OCI-LY1 (cell line): ENCODE results near the gene ATP9B.

ENCODE experiments used
- H2AFZ ChIP-seq: fragments of 200-600 bp; sonication (generic), shearing (Covaris generic); 2 replicates; pipeline ENCODE4 v1.6.0; 2014; ENCODE audit warnings: antibody characterized with exemption, mild to moderate bottlenecking, low read length
- H3F3A ChIP-seq: fragments of 200-600 bp; sonication (generic), shearing (Covaris generic); 2 replicates; pipeline ENCODE4 v1.6.0; 2014; ENCODE audit warnings: mild to moderate bottlenecking, antibody characterized with exemption, low read length, moderate library complexity; ENCODE audit not compliant: insufficient read depth
- H3K27ac ChIP-seq: fragments of 200-600 bp; sonication (generic); 2 replicates; pipeline ENCODE4 v1.5.1; 2014; ENCODE audit warnings: low read length, mixed run types, mild to moderate bottlenecking, low read depth; ENCODE audit not compliant: poor library complexity, severe bottlenecking
- H3K27me3 ChIP-seq: fragments of 200-600 bp; sonication (generic); 2 replicates; pipeline ENCODE4 v1.6.0; 2014; ENCODE audit warnings: antibody characterized with exemption, mild to moderate bottlenecking, low read length, moderate library complexity; ENCODE audit not compliant: insufficient read depth
- H3K36me3 ChIP-seq: fragments of 200-600 bp; sonication (generic); 2 replicates; pipeline ENCODE4 v1.6.1; 2014; ENCODE audit warnings: mild to moderate bottlenecking, antibody characterized with exemption, low read length, moderate library complexity, mixed read lengths; ENCODE audit not compliant: insufficient read depth
- H3K4me1 ChIP-seq: fragments of 200-600 bp; sonication (generic); 2 replicates; pipeline ENCODE4 v1.5.1; 2014; ENCODE audit warnings: mild to moderate bottlenecking, low read length, moderate library complexity; ENCODE audit not compliant: insufficient read depth, severe bottlenecking
- H3K4me2 ChIP-seq: fragments of 200-600 bp; sonication (generic), shearing (Covaris generic); 2 replicates; pipeline ENCODE4 v1.6.1; 2014; ENCODE audit warnings: low read length
- H3K4me3 ChIP-seq: fragments of 200-600 bp; sonication (generic); 2 replicates; pipeline ENCODE4 v1.5.1; 2014; ENCODE audit warnings: low read length, low read depth, mild to moderate bottlenecking, mixed read lengths; ENCODE audit not compliant: poor library complexity, severe bottlenecking
- H3K79me2 ChIP-seq: fragments of 200-600 bp; shearing (Covaris generic); 2 replicates; pipeline ENCODE4 v1.6.1; 2016; ENCODE audit warnings: mixed run types, low read length, mixed read lengths; ENCODE audit not compliant: insufficient read depth
- H3K9ac ChIP-seq: fragments of 200-600 bp; sonication (generic), shearing (Covaris generic); 2 replicates; pipeline ENCODE4 v1.6.1; 2014; ENCODE audit warnings: mild to moderate bottlenecking, low read length, mixed read lengths
- H3K9me2 ChIP-seq: fragments of 200-600 bp; sonication (generic), shearing (Covaris generic); 2 replicates; pipeline ENCODE4 v1.6.1; 2014; ENCODE audit warnings: low read depth, mild to moderate bottlenecking, low read length, mixed read lengths
- H3K9me3 ChIP-seq: fragments of 200-600 bp; shearing (Covaris generic); 2 replicates; pipeline ENCODE4 v1.6.1; 2014; ENCODE audit warnings: low read length, mixed read lengths
- H4K20me1 ChIP-seq: fragments of 200-600 bp; sonication (generic), shearing (Covaris generic); 2 replicates; pipeline ENCODE4 v1.6.0; 2016; ENCODE audit warnings: mild to moderate bottlenecking, low read length; ENCODE audit not compliant: insufficient read depth
- EZH2 ChIP-seq: fragments of 200-600 bp; sonication (generic), shearing (Covaris generic); IDR thresholded peaks from 2 replicates; pipeline ENCODE4 v1.8.0; 2017; ENCODE audit warnings: borderline replicate concordance, mixed run types, mild to moderate bottlenecking, antibody characterized with exemption, low read length, moderate library complexity, mixed read lengths
- TF ChIP-seq, protein P1 (sequence below): fragments of 200-600 bp; sonication (generic), shearing (Covaris generic); IDR thresholded peaks from 2 replicates; pipeline ENCODE4 v1.5.1; 2017; ENCODE audit warnings: mild to moderate bottlenecking, antibody characterized with exemption, low read length, moderate library complexity, mixed read lengths

The ATP9B gene

DNA sequence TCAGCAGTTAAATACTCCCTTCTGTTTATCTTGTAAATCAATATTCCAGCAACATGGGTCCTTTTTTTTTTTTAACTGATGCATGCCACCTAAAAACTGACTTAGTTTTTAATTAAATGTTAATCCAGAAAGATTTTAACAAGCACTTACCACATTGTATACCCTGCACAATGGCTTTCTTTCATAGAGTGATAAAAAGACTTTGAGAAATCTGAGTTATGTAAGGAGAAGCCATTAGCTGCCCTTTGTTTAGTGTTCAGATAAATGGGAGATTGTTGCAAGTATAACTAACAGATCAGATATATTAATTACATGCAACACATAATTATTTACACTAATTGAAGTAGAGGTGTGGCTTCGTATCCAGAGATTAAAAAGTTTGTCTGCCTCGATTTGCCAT is 303.8 kb downstream of the ATP9B start:
- Histone ChIP-seq H3K27ac (no peak overlapping the region), H3K9me3 (no peaks in the 10 kb centered on the region), H3K36me3 (peaks cover 1% of the 10 kb centered on the region; the same call in 1 of the 2 replicates), H3F3A (no peaks in the 10 kb centered on the region), H3K4me2 (no peak overlapping the region), H3K27me3 (no peaks in the 10 kb centered on the region), H3K9me2 (no peaks in the 10 kb centered on the region), H2AFZ (no peak overlapping the region), H3K4me3 (no peak overlapping the region), H4K20me1 (no peaks in the 10 kb centered on the region), H3K4me1 (no peaks in the 10 kb centered on the region), H3K9ac (no peak overlapping the region), H3K79me2 (no peaks in the 10 kb centered on the region)
- TF ChIP-seq EZH2 = no peak
- TF ChIP-seq, protein P1, sequence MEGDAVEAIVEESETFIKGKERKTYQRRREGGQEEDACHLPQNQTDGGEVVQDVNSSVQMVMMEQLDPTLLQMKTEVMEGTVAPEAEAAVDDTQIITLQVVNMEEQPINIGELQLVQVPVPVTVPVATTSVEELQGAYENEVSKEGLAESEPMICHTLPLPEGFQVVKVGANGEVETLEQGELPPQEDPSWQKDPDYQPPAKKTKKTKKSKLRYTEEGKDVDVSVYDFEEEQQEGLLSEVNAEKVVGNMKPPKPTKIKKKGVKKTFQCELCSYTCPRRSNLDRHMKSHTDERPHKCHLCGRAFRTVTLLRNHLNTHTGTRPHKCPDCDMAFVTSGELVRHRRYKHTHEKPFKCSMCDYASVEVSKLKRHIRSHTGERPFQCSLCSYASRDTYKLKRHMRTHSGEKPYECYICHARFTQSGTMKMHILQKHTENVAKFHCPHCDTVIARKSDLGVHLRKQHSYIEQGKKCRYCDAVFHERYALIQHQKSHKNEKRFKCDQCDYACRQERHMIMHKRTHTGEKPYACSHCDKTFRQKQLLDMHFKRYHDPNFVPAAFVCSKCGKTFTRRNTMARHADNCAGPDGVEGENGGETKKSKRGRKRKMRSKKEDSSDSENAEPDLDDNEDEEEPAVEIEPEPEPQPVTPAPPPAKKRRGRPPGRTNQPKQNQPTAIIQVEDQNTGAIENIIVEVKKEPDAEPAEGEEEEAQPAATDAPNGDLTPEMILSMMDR = no peak

DNA sequence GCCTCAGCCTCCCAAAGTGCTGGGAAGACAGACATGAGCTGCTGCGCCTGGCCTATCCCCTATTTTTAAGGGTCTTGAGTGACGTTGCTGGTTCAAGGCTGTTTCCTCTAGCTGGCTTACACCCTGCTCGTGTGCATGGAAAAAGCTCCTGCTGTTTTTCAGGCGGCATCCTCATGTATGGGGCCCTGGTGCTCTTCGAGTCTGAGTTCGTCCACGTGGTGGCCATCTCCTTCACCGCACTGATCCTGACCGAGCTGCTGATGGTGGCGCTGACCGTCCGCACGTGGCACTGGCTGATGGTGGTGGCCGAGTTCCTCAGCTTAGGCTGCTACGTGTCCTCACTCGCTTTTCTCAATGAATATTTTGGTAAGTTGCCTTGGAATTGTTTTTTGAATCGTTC is 304.5 kb downstream of the ATP9B start:
- no peaks in the 10 kb centered on the region for H3K9me3 ChIP-seq
- H3F3A ChIP-seq = no peaks in the 10 kb centered on the region
- no peaks in the 10 kb centered on the region for H3K27me3 ChIP-seq
- no peaks in the 10 kb centered on the region for H3K79me2 ChIP-seq
- H3K9me2 ChIP-seq = no peaks in the 10 kb centered on the region
- H3K4me2 ChIP-seq = no peak overlapping the region
- H3K9ac ChIP-seq = no peak overlapping the region
- no peak overlapping the region for H3K27ac ChIP-seq
- no peaks in the 10 kb centered on the region for H3K4me1 ChIP-seq
- H2AFZ ChIP-seq = no peak overlapping the region
- no peaks in the 10 kb centered on the region for H4K20me1 ChIP-seq
- peaks cover 7% of the 10 kb centered on the region; the same call in 1 of the 2 replicates for H3K36me3 ChIP-seq
- no peak overlapping the region for H3K4me3 ChIP-seq
- no peak for TF ChIP-seq EZH2
- TF ChIP-seq, protein P1 = no peak

DNA sequence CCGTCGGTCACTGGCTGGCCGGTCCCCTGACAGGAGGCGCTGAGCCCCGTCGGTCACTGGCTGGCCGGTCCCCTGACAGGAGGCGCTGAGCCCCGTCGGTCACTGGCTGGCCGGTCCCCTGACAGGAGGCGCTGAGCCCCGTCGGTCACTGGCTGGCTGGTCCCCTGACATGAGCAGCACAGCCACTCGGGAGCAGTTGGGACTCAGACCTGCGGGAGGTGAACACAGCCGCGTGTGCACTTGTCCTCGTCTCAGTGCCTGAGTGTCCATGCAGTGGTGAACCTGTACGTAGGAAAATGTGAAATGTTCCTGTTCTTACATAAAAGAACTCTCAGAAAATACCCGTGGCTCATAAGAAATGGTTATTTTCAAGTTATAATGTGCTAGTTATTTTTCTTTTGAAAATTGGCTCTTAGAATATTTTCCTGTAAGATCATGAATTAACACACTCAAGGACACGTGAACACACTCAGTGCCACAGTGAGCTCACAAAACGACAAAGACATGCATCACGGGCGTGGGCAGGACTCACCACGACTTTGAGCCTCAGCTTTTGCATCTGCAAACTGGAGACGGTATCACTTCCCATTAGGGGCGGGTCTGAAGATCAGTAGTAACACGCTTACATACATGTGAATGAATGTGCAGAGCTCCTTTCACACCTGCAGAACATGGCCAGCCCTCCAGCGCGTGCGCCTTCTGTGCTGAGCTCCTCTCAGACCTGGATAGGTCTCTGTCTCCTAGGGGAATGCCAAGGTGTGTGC is 305.4 kb downstream of the ATP9B start:
- TF ChIP-seq EZH2 = no peak
- TF ChIP-seq, protein P1 = no peak
- no peaks in the 10 kb centered on the region for H3K4me1 ChIP-seq
- H3K27me3 ChIP-seq = no peaks in the 10 kb centered on the region
- H3F3A ChIP-seq = no peaks in the 10 kb centered on the region
- H3K4me3 ChIP-seq = no peak overlapping the region
- H3K27ac ChIP-seq = no peak overlapping the region
- H4K20me1 ChIP-seq = no peaks in the 10 kb centered on the region
- H3K79me2 ChIP-seq = no peaks in the 10 kb centered on the region
- peaks cover 7% of the 10 kb centered on the region; the same call in 1 of the 2 replicates for H3K36me3 ChIP-seq
- no peak overlapping the region for H2AFZ ChIP-seq
- no peaks in the 10 kb centered on the region for H3K9me3 ChIP-seq
- H3K9me2 ChIP-seq = no peaks in the 10 kb centered on the region
- no peak overlapping the region for H3K9ac ChIP-seq
- H3K4me2 ChIP-seq = no peak overlapping the region
